ENCODE results near the gene HMGCS1.

DNA sequence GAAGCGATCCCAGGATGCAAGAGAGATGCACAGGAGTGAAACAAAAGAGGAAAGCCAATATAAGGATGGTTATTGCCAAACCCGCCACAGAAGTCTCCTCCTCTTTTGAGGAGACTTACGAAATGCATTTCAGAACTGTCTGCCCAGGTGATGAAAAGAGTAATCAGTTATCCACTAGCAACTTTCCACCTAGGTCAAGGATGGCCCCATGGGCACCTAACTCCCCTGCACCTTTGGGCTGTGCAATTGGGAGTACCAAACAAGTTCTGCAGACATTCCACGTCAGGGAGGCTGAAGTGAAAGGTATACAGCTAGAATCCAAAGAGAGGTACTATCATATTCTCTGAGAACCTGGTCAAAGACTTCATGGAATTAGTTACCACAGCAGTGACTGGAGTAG lies 25.7 kb downstream of the HMGCS1 start:
- TF ChIP-seq, protein P1, sequence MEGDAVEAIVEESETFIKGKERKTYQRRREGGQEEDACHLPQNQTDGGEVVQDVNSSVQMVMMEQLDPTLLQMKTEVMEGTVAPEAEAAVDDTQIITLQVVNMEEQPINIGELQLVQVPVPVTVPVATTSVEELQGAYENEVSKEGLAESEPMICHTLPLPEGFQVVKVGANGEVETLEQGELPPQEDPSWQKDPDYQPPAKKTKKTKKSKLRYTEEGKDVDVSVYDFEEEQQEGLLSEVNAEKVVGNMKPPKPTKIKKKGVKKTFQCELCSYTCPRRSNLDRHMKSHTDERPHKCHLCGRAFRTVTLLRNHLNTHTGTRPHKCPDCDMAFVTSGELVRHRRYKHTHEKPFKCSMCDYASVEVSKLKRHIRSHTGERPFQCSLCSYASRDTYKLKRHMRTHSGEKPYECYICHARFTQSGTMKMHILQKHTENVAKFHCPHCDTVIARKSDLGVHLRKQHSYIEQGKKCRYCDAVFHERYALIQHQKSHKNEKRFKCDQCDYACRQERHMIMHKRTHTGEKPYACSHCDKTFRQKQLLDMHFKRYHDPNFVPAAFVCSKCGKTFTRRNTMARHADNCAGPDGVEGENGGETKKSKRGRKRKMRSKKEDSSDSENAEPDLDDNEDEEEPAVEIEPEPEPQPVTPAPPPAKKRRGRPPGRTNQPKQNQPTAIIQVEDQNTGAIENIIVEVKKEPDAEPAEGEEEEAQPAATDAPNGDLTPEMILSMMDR (IDR thresholded peaks at IDR 0.05): no peak
- TF ChIP-seq POLR2A (IDR thresholded peaks at IDR 0.05): no peak

All from vagina (tissue), 2 donors.